ENCODE data around the gene CROCC2.

The CROCC2 gene

DNA sequence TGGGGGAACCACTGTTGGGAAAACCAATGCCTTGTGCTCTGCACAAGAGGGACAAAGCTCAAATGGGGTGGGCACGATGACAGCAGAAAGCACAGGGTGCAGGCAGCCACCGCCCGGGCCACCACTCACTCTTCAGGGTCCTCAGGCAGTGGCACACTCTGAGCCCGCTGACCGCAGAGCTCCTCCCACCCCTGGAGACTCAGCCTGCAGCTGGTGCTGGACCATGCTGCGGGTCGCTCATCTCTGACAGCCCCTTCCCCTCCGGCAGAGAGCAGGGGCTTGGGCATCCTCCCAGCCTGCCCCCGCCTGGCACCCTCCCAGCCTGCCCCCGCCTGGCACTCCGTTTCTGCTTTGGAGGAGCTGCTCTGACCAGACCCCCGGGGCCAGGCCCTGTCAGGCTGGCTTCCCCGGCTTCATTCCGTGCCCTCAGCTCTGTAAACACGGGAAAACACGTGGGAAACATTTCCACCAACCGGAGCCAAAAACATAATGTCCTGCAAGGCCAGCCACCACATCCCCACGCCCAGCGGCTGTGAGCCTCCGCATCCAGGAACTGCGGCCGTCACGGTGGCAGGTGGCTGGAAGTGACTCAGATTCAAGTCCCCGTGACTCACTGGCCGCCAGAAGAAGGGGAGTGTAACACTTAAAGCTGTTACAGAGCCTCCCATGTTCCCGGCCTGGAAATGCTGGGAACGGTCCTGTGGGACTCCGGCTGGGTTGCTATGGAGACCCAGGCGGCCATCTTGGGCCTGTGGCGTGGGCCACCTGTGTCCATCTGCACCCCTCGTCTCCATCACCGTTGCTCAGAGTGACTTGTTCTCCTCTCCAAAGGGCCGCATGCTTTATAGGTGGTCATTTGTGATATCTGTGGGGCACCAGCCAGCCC is 85.5 kb downstream of the CROCC2 start:
- no peak for DNase-seq

GRCh38 chr2:240992572-240993291 is 86.6 kb downstream of the CROCC2 start:
- DNase-seq, result no peak

DNA sequence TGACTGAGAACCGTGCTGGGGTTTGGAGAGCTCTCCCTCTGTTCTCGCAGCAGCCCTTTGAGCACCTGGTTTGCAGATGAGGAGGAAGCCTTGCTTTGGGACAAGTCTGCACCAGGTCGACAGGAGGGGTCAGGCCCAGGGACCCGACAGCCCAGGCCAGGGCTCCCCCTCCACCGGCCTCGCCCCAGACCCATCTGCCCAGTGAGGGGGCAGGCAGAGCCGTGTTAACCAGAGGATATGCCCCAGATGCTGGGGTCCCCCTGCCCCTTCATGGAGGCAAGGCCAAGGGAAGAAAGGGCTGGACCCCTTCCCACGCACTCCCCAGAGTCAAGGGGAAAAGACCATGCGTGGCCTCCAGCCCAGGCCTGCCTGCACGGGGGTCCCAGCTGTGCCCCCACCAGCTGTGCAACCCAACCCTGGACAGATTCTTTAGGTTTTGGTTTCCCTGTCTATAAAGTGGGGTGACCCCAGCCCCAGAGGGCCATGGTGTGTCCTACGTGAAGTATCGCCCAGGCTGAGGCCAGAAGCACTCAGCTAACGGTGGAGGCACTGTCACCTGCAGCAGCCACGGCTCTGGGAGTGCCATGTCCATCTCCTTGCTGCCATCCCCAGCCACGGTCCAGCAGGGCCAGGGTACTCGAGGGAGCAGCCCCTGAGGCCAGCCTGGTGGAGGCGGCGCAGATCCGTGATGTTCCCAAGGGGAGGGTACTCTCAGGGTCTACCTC is 87.5 kb downstream of the CROCC2 start:
- no peak for DNase-seq

DNA sequence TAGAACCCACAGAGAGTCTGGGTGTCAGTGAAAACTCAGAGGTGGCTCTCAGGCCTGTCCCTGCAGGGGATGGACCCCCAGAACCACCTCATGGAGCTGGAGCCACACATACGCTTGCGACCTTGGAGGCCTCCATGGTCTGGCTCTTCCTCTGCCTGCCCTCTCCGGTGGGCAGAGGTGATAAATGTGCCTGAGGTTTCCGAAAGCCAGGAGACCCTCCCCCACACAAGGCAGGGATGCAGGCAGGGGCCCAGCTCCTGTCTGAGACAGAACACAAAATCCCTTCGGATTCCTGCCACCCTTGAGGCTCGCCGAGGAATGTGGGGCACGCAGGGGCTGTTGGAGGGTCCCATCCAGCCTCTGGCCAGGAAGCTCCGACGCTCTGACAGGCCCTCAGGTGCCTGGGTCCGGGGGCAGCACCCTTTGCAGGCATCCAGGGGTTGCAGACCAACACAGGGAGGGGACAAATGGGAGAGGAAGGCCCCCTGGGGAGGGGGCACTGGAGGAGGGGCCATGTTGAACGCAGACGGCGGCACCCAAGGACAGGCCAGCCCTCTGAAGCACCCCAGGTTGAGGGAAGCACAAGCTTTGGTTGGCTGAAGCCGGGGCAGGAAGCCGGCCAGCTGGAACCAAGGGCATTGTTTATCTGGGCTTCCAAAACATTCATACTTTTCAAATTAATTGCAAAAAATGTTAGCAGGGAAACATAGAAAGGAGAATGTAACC is 88.2 kb downstream of the CROCC2 start:
- no peak for DNase-seq

- DNase-seq, result no peak
Observed at GRCh38 chr2:240995041-240996021, 89.2 kb downstream of the CROCC2 start.

GRCh38 chr2:240996161-240996833 is 90.2 kb downstream of the CROCC2 start:
- DNase-seq, result no peak

DNA sequence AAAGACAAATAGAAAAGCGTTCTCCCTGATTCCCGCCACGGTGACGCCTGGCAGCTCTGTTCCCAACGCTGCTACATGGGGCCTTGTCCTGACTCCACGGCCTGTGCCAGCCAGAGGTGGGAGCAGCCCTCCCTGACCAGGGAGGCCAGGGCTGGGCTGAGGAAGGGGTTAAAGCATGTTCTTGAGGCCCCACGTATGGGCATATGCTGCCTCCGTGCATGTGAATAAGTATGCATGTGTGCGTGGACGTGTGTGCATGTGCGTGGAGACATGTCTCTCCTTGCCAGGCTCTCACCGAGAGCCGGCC is 90.7 kb downstream of the CROCC2 start:
- no peak for DNase-seq

DNA sequence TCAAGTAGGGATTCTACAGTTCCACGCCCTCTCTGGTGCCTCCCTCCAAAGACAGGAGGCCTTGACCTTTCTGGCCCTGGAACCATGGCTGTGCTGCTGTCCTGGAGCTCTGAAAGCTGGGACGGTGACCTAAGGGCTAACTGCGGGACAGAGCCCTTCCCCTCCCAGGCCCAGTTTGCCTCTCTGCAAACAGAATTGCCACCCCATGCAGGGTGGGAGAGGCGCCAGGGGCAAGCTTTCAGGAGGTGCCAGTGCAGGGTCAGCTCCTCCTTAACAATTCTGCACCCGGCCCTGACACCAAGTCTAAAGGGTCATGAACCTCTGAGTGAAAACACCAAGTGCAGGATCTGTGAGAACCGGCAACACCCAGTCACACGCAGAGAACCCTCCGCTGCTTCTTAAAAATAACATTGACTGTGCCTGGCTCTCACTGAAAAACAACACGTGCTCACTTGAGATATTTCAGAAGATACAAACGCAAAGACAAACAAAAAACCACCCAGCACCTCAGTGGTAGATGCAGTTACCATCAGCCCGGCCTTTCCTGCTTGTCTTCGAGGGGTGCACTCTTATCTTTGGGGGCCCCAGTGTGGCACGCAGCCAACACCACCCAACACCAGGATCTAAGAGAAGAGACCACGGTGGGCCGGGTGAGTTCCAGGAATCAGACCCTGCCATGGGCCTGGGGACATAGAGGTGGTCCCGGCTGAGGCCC is 91.2 kb downstream of the CROCC2 start:
- no peak for DNase-seq

DNA sequence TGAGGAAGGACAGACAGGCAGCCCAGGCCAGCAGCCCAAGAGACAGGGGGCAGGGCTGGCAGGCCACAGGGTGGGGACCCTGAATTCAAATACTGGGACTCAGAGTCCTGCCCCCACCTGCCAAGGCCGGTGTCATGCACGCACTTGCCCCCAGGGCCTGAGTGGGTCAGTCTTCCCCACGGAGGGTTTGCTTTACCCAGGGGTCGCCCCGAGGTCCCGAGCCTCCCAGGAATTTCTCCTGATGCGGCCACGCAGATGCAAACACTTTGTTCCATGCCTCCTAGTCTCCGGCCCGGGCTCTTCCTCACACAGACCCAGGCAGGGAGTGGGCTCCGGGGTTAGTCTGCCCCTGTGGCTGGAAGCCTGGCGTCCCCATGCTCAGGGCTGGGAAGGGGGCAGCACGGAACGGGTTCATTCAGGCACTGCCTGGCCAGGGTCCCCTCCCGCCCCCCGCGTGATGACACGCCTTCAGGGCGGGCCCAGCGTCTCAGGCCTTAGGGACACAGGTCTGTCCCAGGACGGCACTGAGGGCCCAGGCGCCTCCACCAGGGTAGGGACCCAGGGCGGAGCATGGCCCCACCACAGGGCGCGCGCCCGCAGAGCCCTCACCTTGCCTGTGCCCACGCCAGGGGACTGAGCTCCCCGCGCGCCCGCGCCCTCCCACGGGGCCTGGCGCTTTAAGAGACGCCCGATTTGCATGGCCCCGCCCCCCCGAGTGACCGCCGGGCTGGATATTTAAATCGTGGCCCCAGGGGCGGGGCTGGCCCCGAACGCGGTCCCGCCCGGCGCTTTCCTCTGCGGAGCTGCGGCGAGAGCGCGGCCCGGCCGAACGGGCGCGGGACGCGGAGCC is 91.9 kb downstream of the CROCC2 start, which contains the start of gene SNED1:
Gene SNED1, plus strand, starts transcription at position 763 of the 850 bp plus-strand sequence. CDS start 220 bp downstream, outside the sequence.
- peak; percentile 85 for DNase-seq

DNA sequence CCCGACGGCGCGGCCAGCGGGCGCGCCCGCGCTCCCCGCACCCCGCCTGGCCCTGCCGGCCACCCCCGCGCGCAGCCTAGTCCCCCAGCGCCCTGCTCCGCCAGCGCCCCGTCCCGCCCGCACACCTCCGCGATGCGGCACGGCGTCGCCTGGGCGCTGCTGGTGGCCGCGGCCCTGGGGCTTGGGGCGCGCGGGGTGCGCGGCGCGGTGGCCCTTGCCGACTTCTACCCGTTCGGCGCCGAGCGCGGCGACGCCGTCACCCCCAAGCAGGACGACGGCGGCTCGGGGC is 92.5 kb downstream of the CROCC2 start:
- DNase-seq, result no peak

DNA sequence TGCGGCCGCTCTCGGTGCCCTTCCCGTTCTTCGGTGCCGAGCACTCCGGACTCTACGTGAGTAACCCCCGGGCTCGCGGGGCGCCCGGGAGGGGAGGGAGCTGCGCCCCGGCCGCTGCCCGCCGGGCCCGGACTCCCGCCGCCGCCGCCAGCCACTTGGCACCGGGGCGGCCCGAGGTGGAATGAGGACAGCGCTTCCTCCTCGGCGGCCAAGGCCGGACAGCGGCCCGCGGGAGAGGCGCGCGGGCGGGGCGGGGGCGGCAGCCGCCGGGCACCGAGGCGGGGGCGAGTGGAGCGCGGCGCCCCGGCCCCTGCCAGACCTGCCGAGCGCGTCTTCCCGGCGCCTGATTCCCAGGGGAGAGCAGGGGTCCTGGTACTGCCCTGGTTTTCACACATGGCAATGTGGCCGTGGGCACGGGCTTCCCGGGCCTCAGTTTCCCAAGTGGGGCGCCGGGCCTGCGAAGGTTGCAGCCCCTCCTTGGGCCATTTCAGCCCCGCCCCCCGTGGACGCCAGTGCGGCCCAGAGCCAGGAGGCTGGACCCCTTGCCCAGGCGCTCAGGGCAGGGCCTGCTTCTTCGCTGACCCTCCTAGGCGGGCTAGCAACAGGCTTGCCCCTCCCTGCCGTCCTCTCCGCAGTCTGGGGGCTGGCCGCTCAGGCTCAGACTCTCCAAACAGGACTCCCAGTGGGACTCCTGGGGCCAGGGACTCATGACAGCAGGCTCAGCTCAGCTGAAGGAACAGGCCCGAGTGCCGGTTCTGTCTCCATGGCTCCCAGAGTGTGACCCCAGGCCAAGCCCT is 93.1 kb downstream of the CROCC2 start:
- no peak for DNase-seq

GRCh38 chr2:240999873-241000541 is 93.9 kb downstream of the CROCC2 start:
- DNase-seq, result no peak

DNA sequence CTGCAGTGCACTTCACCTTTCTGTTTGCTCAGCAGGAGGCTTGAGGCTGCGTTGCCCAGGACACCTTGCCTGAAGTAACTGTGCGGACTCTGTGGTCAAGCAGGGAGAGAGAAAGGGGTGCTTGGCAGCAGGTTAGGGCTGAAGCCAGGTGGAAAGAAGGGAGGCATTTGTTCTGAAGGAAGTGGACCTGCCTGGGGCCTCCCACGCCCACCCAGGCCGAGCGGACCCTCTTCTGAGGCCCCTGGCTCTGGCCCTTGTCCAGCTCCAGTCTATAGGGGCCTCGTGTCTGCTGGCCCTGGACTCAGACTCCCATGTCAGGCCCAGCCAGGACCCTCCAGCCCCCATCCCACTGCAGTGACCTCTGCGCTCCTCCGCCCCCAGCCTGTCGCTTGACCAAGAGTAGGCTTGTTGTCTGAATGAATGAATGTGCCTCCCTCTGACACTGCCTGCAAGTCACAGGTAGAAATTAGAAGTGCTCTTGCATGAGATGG is 94.7 kb downstream of the CROCC2 start:
- DNase-seq, result no peak

GRCh38 chr2:241001413-241002274 is 95.5 kb downstream of the CROCC2 start:
- no peak for DNase-seq

- no peak for DNase-seq
Observed at GRCh38 chr2:241002275-241003046, 96.3 kb downstream of the CROCC2 start.

GRCh38 chr2:241003047-241003360 is 96.9 kb downstream of the CROCC2 start:
- no peak for DNase-seq
